IPS DF 4.7 (cell line): ENCODE results near the gene GTPBP6.
"Not testable (repeated sequence)": the region's sequence is repeated elsewhere in the genome, so short reads cannot be mapped to it uniquely, and the experiment has no call there.

Source experiments
- DNase-seq: peaks from one replicate; pipeline ENCODE4 v3.0.0-alpha.2; 2013; ENCODE audit warnings: low spot score; ENCODE audit errors: extremely low read depth

GTPBP6 gene

DNA sequence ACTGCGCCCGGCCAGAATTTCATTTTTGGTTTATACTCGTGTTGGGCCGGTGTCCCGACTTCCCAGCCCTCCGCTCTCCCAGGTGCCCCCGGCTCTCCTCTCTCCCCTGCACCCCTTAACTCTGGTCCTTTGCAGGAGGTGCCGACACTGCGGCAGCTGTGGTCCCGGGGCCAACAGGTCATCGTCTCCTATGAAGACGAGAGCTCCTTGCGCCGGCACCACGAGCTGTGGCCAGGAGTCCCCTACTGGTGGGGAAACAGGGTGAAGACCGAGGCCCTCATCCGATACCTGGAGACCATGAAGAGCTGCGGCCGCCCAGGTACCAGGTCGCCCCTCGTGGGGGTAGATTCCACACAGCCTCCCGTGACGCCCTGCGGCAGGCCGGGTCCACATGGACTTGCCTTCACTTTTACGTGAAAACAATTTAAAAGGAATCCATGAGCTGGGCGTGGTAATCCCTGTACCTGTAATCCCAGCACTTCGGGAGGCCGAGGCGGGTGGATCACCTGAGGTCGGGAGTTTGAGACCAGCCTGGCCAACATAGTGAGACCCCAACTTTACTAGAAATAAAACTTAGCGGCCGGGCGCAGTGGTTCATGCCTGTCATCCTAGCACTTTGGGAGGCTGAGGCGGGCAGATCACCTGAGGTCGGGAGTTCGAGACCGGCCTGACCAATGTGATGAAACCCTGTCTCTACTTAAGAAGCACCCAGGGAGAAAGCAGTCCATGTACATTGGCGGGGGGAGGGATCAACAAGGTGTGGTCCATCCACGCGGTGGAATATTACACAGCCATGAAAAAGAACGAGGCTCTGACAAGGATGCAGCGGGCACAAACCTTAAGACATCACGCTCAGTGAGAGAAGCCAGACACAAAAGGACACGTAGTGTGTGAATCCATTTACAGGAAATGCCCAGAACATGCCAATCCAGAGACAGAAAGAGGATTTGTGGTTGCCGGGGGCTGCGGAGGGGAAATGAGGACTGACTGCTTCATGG, 25.4 kb downstream of the GTPBP6 start:
- DNase-seq = no peak

DNA sequence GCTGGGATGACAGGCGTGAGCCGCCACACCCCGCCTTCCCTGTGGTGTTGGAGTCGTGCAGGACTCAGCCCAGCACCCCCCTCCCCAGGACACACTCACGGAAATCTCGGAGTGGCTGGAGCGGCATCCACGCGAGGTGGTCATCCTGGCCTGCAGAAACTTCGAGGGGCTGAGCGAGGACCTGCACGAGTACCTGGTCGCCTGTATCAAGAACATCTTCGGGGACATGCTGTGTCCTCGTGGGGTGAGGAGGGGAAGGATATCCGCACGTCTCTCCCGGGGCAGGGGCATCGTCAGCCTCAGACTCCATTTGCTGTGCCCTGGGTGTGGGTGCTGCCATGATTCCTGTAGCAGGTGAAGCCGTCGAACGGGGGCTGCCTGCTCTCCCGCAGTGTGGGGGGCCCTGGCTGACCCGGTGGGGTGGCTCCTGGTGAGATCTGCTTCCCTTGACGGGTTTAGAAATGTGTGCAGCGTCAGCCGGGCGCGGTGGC, 27.1 kb downstream of the GTPBP6 start:
- no peak for DNase-seq

DNA sequence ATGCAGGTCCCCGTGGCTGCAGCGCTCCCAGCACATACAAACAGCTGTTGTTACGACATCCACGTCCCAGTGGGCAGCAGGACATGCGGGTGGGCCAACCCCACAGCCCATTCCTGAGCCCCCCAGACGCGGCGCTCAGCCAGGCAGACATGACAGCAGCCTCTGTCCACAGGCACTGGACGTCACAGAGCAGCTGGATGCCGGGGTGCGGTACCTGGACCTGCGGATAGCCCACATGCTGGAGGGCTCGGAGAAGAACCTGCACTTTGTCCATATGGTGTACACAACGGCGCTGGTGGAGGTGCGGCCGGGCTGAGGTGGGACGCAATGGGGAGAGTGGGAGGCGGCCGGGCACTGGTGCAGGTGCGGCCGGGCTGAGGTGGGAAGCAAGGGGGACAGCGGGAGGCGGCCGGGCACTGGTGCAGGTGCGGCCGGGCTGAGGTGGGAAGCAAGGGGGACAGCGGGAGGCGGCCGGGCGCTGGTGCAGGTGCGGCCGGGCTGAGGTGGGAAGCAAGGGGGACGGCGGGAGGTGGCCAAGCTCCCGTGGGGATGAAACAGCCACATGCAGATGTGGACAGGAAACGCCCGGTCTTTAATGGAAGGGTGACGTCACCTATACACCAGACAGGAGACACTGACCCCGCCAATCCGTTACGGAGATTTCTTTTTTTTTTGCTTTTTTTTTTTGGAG, 28.0 kb downstream of the GTPBP6 start:
- no peak for DNase-seq

DNA sequence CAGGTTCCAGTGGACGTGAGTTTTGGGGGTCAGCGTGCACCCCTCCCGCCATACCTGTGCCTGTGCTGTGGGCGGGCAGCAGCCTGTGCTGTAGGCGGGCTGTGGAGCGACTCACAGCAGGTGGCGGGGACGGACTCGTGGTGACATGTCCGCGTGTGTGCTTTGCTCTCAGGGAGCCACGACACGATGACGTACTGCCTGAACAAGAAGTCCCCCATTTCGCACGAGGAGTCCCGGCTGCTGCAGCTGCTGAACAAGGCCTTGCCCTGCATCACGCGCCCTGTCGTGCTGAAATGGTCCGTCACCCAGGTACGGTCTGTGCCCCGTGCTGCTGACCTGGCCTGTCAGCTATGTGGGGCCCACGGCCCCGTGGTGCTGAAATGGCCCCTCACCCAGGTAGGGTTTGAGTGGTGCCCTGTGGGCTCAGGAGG, 30.0 kb downstream of the GTPBP6 start:
- no peak for DNase-seq

DNA sequence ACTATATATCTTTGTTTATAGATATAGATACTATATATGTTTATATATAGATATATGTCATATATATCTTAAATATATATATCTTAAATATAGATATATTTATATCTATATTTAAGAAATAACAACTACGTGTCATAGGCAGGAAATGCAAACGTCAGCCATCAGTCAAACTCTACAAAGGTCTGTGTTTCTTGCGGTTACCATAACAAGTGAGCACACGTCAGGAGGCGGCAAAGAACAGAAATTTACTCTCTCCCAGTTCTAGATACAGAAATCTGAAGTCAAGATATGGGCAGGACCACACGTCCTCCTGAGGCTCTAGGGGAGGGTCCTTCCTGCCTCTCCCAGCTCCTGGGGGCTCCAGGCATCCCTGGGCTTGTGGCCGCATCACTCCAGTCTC, 30.9 kb downstream of the GTPBP6 start:
- no peak for DNase-seq

DNA sequence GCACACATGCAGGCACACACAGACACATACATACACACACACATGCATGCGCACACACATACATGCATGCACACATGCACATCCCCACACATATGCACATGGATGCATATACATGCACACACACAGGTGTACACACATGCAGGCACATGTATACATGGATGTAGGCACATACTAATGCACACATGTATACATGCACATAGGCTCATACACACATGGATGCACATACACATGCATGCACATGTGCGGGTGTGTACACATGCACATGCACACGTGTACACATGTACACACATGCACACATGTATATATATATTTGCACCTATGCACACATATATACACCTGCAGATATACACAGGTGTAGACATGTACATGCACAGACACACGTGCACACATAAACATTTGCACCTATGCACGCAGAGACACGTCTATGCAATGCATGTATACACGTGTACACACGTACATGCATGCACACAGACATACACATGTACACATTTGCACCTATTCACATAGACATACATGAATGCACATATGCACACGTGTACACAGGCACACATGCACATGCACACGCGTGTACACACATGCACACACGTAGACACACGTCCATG, 33.4 kb downstream of the GTPBP6 start:
- DNase-seq = no peak

DNA sequence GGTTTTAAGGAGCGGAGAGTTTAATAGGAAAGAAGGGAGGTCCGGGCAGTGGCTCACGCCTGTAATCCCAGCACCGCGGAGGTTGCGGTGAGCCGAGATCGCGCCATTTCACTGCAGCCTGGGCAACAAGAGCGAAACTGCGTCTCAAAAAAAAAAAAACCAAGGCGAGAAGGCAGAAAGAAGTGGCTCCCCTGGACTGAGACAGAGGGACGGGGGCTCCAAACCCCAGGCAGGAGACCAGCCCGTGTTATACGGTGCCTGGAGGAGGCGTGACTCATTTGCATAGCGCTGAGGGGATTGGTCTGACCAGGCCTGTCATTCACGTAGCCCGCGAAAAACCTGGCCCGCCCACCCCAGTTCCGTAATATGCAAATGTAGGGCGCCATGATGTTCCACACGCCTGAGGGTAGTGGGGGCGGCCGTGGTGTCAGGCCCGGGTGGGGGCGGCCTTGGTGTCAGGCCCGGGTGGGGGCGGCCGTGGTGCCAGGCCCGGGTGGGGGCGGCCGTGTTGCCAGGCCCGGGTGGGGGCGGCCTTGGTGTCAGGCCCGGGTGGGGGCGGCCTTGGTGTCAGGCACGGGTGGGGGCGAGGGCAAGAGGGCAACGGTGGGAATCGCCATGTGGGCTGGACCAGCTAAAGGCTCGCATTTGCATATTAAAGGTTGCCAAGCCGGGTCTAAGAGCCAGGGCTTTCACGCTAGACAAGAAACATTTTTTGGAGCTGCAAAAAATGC, 35.3 kb downstream of the GTPBP6 start:
- DNase-seq = peak; percentile 93

DNA sequence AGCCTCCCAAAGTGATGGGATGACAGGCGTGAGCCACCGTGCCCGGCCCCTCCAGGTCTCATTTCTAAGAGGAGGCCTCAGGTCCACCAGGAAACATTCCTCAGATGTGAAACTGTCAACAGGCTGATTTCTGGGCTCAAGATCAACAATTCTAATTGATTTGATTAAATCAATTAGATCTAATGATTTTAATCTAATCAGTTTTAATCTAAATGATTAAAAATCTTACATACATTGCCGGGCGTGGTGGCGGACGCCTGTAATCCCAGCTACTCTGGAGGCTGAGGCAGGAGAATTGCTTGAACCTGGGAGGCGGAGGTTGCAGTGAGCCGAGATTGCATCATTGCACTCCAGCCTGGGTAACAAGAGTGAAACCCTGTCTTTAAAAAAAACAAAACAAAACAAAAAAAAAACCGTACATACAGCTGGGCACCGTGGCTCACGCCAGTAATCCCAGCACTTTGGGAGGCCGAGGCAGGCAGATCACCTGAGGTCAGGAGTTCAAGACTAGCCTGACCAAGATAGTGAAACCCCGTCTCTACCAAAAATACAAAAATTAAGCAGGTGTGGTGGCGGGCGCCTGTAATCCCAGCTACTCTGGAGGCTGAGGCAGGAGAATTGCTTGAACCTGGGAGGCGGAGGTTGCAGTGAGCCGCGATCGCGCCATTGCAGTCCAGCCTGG, 36.5 kb downstream of the GTPBP6 start:
- not testable (repeated sequence) for DNase-seq

DNA sequence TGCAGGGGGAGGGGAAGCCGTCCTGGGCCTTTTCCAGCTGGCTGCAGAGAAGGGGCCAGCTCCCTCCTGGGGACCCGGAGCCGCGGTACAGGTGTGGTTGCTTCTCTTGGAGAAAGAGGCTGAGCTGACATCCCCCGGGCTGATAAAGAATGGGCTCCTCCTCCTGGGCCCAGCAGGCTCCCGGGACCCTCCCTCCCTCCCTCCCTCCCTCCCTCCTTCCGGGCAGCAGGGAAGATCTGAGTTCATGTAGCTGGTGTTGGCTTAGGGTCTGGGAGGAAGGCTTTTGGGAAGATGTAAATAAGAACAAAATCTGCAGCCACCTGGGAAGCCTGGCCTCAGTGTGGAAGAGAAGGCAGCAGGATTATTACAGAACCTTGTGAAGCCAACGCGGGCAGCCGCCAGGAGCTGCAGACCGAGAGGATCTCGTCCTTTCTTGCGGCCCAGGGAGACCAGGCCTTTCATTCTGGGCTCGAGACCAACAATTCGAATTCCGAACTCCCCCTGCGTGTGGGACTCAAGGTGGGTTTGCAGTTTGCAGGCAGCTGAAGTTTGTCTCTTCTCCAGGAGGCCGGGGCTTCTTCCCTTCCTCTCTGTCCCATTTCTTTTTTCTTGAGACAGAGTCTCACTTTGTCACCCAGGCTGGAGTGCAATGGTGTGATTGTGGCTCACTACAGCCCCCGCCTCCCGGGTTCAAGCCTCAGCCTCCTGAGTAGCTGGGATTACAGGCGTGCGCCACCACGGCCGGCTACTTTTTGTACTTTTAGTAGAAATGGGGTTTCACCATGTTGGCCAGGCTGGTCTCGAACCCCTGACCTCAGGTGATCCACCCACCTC, 37.2 kb downstream of the GTPBP6 start, which contains the start of gene PLCXD1:
Gene PLCXD1, plus strand, starts transcription at position 216 of the 834 bp plus-strand sequence. CDS start 2,807 bp downstream, outside the sequence.
- DNase-seq = no peak

DNA sequence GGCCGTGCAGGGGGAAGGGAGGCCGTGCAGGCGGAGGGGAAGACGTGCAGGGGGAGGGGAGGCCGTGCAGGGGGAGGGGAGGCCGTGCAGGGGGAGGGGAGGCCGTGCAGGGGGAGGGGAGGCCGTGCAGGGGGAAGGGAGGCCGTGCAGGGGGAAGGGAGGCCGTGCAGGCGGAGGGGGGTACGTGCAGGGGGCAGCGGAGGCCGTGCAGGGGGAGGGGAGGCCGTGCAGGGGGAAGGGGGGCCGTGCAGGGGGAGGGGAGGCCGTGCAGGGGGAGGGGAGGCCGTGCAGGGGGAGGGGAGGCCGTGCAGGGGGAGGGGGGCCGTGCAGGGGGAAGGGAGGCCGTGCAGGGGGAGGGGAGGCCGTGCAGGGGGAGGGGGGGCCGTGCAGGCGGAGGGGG, 37.9 kb downstream of the GTPBP6 start:
- DNase-seq = not testable (repeated sequence)

DNA sequence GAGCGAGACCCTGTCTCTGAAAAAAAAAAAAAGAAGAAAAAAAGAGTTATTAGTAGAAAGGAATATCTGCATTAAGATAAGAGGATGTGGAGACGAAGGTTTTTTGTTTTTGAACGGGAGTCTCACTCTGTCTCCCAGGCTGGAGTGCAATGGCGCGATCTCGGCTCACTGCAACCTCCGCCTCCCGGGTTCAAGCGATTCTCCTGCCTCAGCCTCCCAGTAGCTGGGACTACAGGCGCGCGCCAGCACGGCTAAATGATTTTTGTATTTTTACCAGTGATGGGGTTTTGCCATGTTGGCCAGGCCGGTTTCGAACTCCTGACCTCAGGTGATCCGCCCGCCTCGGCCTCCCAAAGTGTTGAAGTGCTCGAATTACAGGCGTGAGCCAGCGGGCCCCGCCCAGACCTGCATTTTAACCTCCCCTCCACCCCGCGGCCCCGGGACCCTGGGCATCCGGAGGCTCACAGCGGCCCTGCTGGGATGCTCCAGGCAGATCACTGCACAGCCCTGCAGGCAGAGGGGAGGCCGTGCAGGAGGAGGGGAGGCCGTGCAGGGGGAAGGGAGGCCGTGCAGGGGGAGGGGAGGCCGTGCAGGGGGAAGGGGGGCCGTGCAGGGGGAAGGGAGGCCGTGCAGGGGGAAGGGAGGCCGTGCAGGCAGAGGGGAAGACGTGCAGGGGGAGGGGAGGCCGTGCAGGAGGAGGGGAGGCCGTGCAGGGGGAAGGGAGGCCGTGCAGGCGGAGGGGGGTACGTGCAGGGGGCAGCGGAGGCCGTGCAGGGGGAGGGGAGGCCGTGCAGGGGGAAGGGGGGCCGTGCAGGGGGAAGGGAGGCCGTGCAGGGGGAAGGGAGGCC, 38.6 kb downstream of the GTPBP6 start:
- not testable (repeated sequence) for DNase-seq

DNA sequence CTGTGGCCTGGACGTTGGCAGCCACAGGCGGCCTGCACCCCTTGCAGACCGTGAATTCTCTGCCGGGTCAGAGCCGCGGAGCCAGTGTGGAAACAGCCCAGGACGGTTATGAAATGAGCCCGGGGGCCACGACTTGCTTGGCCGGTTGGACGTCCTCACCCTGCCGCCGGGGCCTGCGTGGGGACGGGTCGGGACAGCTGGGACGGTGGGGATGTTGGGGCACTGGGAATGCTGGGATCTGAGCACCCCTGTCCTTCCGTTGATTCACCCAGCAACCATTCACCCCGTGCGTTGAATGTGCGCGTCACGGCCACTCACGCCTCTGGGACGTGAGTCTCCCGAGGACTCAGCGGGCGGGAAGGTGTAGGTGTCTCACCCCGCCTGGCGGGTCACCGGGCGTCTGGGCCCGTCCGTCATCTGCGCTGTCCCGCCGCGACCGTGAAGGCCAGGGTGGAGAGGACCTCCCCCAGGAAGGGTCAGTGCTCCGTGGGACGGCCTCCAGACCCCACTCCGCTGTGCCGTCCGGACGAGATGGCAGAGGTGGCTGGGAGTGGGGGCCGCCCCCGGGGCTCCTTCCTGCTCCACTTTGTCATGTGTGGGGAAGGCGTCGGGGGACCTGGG, 41.9 kb downstream of the GTPBP6 start:
- no peak for DNase-seq

DNA sequence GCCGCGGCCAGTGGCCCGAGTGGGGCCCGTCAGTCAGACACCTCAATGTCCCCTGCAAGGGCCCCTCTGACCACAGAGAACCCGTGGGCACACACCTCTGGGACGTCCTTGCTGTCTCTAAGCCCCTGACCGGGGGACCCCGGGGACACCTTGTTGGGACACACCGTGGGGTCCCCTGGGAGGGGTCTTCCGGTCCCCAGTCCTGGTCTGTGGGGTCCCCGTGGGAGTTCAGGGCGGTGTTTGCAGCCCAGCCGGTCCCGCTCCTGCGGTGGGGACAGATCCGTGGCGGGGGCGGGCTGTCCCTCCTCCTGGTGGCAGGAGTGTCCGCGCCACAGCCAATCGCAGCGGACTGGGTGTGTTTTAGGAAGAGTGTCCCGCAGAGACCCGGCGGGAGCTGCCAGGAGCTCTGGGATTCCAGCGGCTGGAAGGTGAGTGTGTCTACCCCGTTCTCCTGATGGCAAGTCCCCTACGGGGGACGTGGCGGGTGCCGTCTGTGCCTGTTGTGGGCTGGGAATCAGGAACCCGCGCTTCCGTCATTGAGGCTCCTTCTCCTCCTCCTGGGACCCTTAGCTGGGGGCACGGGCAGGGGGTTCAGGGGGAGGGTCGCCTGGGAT, 42.5 kb downstream of the GTPBP6 start:
- no peak for DNase-seq

DNA sequence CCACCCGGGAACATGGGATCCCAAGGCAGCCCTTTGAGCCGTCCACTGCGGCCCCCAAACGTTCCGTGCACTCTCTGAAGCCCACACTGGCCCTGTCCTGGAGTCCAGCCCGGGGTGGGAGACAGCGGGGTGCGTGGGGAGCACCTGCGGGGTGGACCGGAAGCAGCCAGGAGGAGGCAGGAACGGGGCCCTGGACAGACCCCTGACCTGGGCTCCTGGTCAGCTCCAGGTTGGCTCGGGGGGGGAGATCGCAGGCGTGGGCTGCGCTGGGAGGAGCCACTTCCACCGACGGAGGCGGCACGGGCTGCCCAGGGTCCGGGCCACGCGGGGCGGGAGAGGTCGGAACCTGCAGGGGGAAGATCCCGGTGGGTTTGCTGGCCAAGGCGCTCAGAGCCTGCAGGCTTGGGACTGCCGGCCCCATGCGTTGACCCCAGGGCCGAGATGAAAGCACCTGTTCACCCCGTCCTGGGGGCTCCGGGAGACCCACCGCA, 43.1 kb downstream of the GTPBP6 start:
- no peak for DNase-seq

DNA sequence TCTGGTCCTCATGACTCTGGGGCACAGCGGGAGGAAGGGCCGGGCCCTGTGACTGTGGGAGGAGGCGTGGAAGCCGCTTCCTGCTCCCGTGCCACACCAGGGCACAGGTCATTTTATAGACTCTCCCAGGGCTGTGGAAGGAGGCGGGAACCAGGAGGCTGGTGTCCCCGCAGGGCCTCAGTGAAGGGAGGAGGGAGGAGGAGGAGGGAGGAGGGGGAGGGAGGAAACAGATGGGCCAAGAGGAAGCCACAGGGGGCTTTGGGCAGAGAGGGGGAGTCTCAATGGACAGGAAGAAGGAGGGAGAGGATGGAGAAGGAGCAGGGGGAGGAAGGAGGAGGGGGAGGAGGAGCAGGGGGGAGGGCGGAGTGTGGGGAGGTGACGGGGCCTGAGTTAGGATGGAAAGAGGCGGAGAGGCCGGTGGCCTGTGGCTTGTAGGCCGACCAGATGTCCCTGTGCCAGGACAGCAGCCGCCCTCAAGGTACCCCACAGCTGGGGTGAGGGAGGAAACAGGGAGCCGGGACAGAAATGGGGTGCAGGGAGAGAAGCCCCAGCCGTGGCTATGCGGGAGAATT, 43.6 kb downstream of the GTPBP6 start:
- peak; percentile 72 for DNase-seq

DNA sequence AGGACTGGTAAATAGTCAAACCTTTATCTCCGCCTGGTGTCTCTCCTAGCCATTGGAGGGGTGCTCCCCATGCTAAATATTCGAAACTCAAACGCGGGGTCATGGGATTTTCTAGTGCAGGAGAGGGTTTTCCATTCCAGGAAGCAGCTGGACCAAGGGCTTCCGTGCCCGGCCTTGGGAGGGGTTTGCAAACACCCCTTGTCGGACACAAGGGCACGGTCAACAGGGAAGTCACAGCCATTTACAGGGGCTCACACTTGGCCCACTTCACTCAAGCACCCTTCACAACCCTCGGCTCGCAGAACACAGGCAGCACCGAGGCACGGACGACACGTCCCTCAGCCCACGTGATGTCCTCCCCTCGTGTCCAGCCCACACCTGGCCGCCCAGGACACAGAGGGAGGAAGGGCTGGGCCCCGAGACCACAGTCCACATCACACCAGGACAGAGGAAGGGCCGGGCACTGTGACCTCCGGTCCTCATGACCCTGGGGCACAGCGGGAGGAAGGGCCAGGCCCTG, 47.7 kb downstream of the GTPBP6 start:
- no peak for DNase-seq

DNA sequence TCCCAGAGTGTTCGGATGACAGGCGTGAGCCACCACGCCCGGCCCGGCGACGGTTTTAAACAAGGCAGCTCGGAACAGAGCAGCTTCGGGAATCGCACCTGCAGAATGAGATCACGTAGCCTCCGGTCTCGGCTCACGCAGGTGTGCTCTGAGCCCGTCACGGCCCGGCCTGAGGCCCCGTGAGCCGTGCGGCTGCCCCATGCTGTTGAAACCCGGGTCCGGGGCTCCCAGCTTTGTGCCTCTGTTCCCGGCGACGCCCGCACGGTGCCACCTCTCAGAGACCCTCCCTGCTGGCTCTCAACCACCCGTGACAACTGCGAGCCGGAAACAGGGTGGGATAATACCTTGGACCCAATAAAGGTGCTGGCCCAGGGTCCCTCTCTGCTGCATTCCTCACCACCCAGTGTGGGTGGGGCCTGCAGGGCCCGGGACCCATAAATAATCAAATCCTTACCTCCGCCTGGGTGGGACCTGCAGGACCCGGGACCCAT, 50.8 kb downstream of the GTPBP6 start:
- no peak for DNase-seq
